ENCODE data around the gene REPIN1. TPM values are rescaled to one million over a fixed set of nuclear protein-coding genes. Genes with fewer than 3 reads are reported as not detected.

The REPIN1 gene
- total and polyA plus RNA-seq, 9 of the 15 experiments (the other 6 are each of a cell fraction or from before 2014, with no cell fraction given): 8.1 to 283 (median 94.3) TPM

- TF ChIP-seq, protein P1, sequence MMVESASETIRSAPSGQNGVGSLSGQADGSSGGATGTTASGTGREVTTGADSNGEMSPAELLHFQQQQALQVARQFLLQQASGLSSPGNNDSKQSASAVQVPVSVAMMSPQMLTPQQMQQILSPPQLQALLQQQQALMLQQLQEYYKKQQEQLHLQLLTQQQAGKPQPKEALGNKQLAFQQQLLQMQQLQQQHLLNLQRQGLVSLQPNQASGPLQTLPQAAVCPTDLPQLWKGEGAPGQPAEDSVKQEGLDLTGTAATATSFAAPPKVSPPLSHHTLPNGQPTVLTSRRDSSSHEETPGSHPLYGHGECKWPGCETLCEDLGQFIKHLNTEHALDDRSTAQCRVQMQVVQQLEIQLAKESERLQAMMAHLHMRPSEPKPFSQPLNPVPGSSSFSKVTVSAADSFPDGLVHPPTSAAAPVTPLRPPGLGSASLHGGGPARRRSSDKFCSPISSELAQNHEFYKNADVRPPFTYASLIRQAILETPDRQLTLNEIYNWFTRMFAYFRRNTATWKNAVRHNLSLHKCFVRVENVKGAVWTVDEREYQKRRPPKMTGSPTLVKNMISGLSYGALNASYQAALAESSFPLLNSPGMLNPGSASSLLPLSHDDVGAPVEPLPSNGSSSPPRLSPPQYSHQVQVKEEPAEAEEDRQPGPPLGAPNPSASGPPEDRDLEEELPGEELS (CRISPR knock-in tag; IDR thresholded peaks at IDR 0.05; ENCODE audit: borderline replicate concordance): no peak
- TF ChIP-seq PBX2 (CRISPR knock-in tag; IDR thresholded peaks at IDR 0.05; ENCODE audit: low read depth): no peak
- TF ChIP-seq PBX2 (tag; conservative IDR thresholded peaks at IDR 0.05; ENCODE audit: low read depth): no peak
- TF ChIP-seq ZNF316 (IDR thresholded peaks at IDR 0.05): no peak
Observed at GRCh38 chr7:150330211-150330885, 38.3 kb upstream of the REPIN1 start (continued).

Data from K562 (cell line).